ELR (cell line): ENCODE measurements around the gene COL4A1.

ENCODE experiments used
- DNase-seq: peaks from one replicate; pipeline ENCODE4 v3.0.0-alpha.2; 2015; ENCODE audit warnings: low read depth

The COL4A1 gene

DNA sequence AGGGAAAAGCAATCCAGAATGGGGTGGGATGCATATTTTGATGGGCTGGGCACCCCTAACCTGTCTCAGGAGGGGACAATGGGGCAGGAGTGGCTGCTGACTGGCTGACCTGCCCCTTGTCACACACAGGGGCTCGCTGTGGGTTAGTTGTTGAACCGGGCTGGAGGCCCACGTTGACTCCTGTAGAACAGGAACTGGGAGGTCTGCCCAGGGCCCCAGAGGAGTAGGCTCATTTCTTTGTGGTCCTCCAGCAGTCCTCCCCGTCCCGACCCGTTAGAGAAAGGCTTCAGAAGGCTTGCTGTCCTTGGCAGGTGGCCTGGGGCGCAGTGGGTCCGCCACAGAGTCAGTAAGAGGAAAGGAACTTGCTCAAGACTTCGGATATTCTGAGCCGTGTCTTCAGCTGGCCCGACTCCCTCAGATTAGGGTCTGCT, 70.1 kb downstream of the COL4A1 start:
- no peak for DNase-seq

DNA sequence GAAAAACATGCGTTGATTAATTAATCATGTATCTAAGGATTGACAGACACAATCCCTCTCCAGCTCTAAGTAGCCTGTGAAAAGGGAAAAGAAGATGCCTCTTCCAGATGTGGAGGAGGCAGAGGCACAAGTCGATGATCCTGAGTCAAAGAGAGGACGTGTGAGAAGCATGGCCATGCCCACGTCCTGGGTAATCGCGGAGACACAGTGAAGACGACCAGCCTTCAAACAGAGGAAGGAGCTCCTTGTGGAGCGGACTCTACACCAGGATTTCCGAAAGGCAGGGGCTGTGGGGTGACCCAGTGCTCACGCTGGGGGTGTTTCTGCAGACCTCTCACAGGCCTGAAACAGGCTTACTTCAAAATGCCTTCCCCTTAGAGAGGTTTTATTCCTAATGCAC, 70.5 kb downstream of the COL4A1 start:
- no peak for DNase-seq

DNA sequence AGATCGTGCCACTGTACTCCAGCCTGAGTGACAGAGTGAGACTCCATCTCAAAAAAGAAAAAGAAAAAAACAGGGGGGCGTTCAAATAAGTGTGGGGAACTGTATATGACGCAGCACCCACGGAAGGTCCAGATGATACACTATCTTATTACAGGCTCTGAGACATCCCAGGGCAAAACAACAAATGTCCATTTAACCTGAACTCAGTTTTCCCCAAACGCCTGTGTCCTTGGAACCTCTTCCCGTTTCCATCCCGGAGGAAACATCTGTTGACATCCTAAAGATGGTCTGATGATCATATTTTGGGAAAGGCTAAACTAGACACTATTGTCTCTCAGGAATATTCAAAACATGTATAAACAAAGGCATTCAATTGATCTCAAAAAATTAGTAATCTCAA, 72.4 kb downstream of the COL4A1 start:
- no peak for DNase-seq

DNA sequence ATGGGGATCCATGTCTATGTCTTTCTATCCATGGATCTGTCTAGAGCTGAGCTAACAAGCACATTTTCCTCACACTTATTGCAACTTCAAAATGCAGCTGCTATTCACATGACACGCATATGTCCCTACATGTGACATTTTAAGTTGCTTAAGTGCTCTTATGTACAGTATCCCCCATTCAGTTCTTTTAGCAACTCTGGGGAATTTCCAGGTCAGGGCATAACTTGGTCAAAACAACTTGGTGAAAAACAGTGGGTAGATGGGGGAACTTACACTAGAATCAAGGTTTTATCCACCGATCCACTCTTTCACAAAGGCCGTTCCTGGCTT, 73.0 kb downstream of the COL4A1 start:
- no peak for DNase-seq

DNA sequence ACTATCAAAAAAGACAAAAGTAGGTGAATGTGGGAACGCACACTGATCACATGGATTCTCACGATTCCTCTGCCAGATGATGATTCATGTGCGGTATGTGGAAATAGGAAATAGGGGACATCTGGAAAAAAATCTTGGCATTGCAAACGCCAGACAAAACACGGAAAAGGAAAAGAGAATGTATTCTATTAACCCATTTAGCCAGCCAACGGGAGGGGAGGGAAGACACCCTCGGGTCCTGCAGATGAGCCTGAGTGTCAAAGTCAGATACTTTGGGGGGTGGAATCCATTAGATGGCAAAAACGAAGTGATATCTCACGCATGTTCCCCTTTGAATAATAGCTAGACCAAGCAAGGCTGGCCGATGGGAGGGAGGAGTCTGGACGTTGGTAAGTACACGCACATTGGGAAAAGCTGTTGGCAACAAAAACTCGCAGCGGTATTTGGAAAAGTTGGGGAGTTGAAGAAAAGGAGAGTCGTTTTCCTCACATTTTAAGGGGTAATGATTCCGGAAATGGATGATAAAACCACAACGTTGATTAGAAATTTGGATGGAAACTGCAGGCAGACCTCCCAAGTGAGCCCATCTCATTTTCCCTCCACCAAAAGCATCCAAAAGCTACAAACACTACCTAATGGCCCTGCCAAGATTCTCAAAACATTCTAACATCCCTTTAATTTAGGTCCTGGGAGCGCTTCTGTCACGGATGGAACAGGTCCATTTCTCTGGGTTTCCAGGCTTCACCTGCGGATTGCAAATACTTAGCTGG, 73.6 kb downstream of the COL4A1 start:
- DNase-seq: peak; percentile 92

DNA sequence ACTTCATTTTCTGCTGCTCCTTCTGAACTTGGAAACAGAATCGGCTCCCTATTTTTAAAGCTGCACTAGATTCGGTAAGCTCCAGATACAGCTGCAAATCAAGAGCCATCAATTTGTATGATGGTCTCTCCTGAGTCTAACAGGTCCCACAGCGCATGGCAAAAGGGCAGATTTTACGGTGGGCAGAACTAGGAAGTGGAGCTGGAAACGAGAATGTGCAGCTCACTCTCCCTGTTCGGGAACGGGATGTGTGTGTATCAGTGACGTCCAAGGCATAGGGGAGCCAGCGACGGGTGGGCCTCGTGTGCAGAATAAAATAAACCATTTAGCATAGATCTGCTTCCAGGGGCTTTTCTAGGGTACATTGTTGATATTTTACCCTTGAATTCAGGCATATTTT, 74.2 kb downstream of the COL4A1 start:
- peak; percentile 87 for DNase-seq

DNA sequence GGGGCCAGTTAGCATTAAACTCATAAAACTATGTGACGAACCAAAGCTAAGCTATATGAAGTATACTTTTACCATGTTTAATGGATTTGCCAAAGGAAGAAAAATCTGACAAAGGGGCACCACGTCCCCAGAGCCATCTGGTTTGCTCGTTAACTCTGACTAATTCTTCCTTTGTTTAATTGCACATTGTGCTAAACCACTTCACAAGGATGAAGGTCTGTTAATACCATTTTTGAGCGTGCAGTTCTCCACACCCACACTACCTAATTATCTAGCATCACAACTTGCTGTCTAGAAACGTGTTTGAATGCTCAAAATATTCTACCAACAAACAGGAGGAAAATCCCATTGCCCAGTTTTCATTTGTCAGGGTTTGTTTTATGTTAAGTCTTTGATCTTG, 74.8 kb downstream of the COL4A1 start:
- DNase-seq: no peak

DNA sequence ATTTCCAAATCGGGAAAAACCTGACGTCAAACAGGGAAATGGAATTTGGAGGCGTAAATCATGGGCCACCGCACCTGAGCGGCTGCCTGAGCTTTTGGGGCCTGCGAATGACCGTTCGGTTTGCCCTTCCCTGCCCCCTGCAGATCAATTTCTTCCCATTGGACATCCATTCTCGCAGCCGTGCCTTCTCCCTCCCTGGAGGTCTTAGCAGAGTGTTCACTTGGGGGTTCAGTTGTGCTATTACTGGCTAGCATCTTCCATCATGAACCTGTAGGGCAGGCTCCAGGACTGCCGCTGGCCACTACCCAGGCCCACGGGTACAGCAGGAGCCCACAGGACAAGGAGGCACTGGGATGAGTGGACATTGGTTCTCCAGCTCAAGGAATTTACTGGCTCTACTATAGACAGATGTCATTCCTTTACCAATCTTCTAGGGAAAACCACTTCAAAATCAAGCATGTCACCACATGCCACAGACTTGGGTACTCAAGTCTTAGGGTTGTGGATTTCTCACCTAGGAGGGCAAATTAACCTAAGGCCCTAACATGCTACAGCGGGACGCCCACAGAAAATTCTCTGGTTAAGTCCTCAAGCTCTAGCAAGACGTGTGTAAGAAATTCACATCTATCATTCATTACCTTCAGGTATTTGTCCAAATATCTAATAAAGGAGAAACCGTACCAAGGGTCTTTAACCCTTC, 75.5 kb downstream of the COL4A1 start:
- DNase-seq: no peak

DNA sequence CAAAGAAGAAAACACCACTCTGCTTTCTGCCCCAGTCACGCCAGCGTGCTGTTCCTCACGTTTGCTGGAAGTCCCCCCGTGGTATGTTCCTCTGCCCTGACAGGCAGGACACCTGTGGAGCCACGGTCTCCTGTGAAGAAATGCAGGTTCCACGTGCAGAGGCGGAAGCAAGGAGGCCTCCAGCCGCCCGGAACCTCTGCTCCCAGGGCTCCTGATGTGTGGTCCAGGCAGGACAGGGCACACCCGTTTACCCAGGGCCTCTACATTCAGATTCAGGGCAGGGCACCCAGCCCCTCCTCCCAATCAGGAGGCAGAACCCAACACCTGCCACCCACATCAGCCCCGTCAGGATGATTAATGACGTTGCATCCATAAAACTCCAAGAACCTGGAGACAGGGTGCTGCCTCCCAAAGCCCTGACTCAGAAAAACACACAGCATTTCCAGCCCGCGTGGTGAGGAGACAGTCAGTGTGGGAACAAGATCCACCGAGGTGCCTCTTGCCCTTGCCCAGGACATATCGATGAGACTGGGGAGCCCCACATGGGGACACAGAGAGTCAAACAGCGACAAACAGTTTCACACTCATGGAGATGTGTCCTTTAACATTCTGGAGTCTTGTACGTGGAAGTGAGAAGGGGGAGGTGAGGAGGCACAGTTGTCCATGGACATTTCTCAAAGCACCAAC, 76.2 kb downstream of the COL4A1 start:
- no peak for DNase-seq

DNA sequence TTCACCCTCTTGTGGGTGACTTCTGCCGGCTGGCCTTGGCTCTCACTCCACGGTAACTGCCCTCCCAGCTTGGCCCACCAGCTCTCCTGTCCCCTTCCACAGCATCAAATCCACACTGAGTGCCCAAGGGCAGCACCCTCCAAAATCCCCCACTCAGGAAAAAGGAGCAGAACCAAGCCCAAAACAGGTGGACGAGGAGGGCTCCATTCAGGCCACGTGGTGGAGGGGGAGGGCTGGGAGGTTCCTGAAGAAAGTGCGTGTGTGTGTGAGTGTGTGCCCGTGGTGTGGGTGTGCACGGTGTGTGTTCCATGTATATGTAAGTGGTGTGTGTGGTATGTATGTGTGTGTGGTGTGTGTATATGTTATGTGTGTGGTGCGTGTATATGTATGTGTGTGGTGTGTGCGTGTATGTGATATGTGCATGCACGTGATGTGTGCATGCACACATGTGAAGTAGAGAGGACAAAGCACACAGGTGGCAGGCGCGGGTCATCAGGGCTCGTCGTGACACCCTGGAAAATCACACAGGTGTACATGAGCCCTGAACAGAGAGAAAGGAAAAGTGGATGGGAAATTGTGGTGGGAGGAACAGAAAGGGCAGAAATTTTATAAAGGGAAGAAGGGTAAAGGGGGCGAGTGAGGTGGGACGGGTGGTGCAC, 76.9 kb downstream of the COL4A1 start:
- no peak for DNase-seq

DNA sequence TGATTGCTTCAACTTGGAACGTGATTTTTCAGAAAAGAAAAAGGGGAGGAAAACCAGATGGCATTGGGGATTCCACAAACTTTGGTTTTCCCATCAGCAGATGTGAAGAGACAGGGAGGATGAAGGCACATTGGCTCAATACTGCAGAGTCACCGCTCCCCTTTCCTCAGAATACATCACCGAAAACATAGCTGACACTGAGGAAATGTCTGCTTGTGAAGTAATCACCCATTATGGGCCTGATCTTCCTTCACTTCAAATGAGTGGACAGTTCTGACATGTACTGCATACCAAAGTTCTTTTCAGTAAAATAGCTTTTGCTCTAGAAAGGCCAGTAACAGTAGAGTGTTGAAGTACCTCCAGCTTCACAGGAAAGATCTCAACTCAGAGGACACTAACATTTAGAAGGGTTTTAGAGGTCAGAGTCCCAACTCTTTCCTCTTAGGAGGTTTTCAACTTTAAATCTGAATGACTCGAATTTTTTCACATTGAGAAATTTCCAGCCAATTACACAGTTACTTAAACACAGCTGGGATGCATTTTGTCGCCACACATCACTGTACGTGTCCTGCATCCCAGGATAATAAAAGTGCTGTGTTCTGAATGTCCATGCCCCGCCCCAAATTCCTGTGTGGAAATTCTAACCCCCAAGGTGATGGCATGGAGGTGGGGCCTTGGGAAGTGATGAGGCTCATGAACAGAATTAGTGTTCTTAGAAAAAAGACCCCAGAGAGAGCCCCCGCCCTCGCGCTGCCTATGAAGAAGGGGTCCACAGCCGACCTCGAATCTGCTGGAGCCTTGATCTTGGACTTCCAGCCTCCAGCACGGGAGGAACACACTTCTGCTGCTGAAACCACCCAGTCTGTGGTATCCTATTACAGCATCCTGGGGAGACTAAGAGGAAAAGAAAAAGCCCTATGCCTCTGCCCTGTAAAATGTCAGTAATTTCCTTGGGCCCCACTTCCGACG, 77.7 kb downstream of the COL4A1 start:
- DNase-seq: no peak

DNA sequence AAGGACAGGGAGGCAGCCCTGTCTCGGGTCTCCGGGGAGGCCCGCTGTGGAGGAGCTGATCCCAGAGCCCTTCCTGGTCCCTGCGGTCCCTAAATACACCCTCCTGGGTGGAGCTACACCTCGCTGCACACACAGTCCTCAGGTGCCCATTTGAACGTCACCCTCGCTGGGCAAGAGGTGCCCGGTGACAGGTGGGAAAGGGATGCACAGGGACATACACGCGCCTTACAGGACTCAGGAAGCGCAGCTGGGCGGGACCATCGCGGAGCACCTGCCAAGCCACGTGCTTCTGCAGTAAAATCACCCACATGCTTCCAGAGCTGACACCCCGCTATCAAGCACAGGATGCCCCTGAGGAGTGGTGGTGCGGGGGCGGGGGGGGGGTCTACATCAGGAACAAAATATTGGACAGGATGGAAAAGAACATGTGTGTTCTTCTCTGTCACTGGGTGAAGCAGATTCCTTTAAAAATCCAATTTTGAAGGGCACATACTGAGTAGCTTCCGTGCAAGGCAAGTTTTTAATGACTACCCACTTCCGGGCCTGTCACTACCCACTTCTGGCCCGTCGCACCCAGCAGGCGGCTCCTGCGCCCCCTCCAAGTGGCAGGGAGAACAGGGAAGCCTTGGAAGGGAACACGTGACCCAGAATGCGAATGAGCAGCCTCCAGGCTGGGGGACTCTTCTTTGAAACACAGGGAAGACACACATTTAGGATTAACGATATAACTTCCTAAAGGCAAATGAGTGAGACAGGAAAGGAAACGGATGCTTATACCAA, 78.9 kb downstream of the COL4A1 start:
- no peak for DNase-seq

DNA sequence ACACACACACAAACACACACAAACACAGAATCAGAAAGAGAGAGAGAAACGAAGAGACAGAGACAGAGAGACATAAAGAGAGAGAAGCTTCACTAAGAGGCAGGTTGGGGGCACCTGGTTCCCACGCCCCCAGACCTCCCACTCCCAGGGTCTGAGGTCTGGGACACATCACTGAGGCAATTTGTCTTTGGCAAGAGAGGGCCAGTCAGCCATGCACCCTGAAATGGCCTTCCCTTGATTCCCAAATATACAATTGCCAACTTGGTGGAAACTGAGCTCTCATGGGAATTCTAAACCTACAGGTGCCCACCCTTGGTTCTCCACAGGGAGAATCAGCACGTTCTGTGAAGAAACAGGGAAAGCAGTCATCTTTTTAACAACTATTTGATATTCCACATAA, 79.5 kb downstream of the COL4A1 start:
- DNase-seq: no peak

DNA sequence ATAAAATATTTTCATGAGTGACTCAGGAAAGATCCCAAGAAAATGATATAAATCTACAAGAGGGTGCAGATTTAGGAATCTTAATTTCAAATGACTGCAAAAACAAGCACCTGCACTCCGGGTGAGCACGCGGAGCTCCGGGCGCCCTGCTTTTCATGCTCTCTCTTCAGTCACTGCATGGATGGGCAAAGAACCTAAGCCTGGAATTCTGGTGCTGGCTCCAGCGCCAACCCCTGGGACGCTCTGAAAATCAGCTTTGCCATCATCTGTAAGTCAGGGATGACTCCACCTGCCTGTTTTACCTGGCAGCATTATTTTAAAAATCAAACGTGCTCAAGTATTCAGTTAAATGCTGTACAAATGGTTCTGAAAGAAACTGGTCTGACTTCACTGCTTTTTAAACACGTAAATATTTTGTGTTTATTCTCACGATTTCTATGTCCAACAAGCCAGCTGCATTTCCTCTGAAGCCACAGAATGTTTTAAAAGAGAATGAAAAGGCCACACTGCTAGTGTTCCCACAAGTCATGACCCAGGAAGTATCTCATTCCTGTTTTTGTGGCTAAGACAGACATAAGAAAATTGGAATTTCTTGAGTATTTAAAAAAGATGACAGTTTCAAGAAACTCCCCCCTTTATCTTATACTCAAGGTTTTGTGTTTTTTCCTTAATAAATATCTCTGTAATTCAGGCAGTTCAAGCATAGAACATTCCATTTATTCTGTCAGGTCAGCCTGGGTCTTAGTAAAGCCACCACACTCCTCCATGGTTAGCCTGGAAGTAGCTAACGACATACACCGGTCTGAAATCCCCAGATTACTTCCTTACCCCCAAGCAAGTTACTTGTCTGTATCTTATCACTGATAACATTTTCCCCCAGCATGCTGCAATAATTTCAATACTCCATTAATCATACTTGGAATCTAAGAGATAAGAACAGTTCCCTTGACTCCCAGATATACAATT, 81.1 kb downstream of the COL4A1 start:
- DNase-seq: peak; percentile 14

DNA sequence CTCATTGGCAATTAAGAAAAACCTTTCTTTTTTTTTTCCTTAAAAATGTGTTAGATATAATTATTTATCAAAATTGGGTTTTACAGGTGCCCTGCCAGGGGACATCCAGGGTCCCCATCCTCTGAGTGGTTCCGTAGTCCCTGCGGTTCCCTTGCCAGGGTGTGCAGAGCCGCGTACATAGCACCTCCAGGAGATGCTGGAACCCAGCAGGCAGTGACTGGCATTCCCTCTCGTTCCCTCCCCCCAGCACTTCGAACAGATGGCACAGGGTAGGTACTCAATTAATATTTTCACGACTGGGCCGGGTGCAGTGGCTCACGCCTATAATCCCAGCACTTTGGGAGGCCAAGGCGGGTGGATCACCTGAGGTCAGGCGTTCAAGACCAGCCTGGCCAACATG, 82.0 kb downstream of the COL4A1 start:
- DNase-seq: no peak

DNA sequence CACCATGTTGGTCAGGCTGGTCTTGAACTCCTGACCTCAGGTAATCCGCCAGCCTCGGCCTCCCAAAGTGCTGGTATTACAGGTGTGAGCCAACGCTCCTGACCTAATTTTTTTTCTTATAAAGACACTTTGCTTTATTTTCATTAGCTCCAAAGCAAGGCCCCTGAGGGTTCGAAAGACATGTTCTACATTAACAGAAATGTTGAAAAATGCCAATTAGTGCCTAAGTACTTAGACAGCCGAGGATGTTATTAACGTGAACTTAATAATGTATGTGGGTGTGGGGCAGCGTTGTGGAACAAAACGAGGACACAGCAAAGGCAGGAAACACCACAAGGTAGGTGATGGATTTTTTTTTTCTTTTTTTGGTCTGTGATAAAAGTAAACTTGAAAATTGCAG, 82.4 kb downstream of the COL4A1 start:
- no peak for DNase-seq

DNA sequence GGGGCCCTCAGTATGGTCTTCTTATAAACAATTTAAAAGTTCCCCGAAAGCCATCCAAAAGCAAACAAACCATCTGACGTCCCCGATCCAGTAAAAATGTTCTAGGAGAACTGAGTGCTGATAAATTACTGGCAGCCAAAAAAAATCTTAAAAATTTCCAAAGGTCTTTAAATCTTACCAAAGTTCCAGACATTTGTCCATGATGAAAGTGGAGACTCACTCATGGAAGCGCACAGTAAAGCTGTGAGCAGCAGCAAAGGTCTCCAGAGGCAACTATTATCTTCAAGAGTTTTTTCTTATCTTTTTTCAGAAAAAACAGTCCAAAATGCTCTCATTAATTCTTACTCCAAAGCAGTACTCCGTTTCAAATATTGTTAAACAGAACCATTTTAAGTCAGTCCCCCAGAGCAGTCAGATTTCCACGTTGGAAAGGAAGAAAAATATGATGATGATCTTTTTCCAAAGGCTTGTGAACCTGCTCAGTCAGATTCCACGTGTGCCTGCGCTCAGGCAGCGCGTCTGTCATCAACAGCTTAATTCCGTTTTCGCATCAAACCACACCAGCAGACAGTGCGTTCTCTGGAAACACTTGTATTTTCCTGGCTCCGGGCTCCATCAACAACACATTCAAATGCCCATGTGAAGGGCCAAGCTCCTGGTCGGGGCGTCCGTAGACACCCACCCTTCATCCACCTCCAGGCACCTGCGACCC, 85.4 kb downstream of the COL4A1 start:
- no peak for DNase-seq

DNA sequence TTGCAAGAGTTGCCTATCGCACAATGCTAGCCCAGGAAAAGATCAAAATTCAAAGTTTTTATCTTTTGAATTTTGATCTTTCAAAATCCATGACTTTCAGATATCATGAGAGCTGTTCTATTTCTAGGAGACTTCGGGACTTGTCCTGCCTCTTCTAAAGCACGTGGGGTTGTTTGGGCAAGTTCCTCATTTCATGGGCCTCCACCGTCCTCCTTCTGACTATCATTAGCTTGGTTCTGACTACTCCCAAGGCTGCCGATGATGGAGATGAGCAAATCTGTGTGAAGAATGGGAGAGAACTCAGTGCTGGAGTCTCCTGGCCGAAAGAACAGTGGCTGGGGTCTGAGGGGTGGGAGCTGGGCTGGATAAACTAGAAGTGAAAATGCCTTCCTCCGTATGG, 86.5 kb downstream of the COL4A1 start:
- DNase-seq: no peak
